ENCODE data around the gene ATRN. TPM values are rescaled to one million over a fixed set of nuclear protein-coding genes. Genes with fewer than 3 reads are reported as not detected.
"Not testable (repeated sequence)": the region's sequence is repeated elsewhere in the genome, so short reads cannot be mapped to it uniquely, and the experiment has no call there.

The ATRN gene
- total RNA-seq, 1 donor from 2014 or later = 63.8 TPM

DNA sequence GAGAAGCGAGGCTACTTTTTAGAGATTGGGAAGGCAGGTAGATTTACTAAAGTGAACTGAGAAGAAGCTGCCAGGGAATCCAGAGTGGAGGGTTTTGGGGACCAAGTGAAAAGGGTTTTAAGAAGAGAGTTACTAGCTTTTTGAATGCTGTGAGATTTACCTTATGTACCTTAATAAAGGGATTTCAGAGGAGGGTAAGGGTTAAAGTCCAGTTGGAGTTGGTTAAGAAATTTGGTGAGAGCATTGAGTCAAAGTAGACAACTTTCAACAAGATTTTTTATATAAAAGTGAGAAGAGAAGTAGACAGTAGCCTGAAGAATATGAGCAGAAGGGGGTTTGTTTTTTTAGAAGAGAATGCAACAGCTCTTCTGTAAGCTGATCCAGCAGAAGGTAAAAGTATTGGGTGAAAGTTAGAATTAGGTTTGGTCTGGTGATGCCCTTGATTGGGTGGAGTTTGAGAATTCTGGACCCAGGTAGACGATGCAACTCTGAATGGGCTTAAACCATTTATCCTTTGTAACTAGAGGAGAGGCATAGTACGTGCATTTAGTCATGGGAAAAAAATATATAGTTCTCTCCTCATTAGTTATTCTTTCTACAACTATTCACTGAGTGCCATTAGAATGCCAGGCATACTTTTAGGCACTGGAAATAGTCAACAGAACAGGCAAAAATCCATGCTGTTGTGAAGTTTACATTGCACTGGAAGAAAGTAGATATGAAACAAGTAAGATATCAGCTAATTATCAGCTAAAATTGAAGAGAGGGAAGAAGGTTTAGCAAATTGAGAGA lies 44.8 kb downstream of the ATRN start:
- no peak for DNase-seq

DNA sequence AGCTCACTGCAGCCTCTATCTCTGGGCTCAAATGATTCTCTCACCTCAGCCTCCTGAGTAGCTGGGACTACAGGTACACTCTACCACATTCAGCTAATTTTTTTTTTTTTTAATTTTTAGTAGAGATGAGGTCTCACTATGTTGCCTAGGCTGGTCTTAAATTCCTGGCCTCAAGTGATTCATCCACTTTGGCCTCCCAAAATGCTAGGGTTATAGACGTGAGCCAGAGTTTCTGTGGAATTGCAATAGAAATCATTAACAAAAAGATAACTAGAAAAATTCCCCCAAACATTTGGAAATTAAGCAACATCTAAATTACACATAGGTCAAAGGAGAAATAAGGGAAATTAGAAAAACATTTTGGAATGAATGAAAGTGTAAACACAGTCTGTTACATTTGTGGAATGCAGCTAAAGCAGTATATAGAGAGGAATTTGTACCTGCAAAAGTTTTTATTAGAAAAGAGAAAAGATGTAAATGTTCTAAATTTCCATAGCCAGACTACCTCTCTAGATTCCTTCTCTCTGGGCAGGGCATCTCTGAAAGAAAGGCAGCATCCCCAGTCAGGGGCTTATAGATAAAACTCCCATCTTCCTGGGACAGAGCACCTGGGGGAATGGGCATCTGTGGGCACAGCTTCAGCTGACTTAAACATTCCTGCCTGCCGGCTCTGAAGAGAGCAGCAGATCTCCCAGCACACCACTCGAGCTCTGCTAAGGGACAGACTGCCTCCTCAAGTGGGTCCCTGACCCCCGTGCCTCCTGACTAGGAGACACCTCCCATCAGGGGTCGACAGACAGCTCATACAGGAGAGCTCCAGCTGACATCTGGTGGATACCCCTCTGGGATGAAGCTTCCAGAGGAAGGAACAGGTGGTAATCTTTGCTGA lies 51.3 kb downstream of the ATRN start:
- DNase-seq = no peak

DNA sequence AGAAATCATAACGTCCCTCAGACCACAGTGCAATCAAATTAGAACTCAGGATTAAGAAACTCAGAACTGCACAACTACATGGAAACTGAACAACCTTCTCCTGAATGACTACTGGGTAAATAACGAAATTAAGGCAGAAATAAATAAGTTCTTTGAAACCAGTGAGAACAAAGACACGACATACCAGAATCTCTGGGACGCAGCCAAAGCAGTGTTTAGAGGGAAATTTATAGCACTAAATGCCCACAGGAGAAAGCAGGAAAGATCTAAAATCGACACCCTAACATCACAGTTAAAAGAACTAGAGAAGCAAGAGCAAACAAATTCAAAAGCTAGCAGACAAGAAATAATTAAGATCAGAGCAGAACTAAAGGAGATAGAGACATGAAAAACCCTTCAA lies 53.9 kb downstream of the ATRN start:
- not testable (repeated sequence) for DNase-seq

- DNase-seq = no peak
Measured at GRCh38 chr20:3532089-3532615, 61.3 kb downstream of the ATRN start.

DNA sequence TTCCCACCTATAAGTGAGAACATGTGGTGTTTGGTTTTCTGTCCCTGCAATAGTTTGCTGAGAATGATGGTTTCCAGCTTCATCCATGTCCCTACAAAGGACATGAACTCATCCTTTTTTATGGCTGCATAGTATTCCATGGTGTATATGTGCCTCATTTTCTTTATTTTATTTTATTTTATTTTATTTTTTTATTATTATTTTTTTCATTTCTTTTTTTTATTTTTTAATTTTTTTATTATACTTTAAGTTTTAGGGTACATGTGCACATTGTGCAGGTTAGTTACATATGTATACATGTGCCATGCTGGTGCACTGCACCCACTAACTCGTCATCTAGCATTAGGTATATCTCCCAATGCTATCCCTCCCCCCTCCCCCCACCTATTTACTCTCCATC lies 66.9 kb downstream of the ATRN start:
- not testable (repeated sequence) for DNase-seq

DNA sequence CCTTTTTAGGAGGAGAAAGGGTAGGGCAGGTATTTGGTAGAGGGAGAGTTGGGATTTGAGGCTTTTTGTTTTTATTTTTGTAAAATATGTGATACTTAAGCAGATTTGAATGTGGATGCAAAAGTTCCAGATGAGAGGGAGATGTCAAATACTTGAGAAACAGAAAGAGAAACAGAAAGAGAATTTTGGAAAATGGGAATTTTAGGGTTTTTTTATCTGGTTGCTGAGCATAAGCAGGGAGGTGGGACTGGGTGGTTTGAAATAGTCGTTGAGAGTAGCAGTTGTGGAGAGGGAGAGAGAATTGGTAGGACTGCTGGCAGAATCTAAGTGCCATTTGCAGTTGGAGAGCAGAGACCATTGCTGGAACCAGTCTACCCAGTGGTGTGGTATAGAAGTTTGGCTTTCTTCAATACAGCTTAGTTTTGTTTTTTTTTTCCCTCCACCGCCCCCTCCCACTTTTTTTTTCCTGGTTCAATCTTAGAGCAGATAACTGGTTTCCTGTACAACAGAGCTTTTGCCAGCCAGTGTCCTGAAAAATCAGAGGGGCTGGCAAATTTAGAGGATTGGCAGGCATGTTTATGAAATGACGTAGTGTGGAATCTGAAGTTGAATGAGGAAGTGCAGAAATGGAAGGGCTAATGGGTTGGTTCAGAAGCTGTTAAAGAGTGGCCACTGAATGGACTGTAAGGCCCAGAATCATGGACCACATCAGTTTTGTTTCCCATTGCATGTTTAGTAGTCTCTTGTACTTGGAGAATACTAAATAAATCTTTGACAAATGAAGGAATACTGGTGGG lies 68.7 kb downstream of the ATRN start:
- DNase-seq = no peak

GRCh38 chr20:3541887-3542721 lies 71.3 kb downstream of the ATRN start:
- DNase-seq = no peak

- DNase-seq = no peak
Measured at GRCh38 chr20:3543901-3544507, 73.2 kb downstream of the ATRN start.

DNA sequence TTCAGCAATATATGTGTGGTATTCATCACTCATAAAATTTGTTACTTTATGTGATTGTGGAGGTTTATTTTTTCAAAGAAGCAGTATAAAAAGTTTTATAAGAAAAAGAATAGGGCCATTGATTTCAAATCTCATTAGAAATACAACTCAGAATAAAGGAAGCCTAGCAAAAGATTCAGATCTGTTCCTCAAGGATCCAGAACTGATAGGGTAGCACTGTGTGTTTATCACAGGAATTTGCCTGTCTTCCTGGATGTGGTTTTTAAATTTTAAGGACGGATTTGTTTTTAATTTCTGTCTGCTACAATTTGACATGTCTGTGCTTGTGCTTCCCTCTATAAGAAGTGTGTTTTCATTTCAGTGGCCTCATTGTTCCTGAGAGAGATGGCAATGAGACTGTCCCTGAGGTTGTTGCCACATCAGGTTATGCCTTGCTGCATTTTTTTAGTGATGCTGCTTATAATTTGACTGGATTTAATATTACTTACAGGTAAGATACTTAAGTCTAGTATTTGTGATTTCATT lies 74.6 kb downstream of the ATRN start:
- no peak for DNase-seq

DNA sequence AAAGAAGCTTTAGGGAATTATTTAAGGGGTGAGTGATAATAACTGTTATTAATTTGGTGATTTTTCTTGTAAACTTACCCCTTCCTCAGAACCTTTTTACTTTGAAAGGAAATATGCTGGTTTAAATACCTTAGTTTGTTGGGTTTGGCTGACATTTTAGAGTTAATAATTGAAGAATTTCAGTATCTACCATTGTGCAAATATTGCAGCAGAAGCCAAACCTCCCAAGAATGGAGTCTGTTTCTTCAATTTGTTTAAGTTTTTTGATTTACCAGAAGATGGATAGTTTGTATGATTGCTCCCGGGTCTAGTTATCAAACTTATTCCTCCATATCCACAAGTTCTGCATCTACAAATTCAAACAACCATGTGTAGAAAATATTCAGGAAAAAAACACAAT lies 77.1 kb downstream of the ATRN start:
- no peak for DNase-seq

GRCh38 chr20:3550837-3551236 lies 80.0 kb downstream of the ATRN start:
- DNase-seq = no peak

DNA sequence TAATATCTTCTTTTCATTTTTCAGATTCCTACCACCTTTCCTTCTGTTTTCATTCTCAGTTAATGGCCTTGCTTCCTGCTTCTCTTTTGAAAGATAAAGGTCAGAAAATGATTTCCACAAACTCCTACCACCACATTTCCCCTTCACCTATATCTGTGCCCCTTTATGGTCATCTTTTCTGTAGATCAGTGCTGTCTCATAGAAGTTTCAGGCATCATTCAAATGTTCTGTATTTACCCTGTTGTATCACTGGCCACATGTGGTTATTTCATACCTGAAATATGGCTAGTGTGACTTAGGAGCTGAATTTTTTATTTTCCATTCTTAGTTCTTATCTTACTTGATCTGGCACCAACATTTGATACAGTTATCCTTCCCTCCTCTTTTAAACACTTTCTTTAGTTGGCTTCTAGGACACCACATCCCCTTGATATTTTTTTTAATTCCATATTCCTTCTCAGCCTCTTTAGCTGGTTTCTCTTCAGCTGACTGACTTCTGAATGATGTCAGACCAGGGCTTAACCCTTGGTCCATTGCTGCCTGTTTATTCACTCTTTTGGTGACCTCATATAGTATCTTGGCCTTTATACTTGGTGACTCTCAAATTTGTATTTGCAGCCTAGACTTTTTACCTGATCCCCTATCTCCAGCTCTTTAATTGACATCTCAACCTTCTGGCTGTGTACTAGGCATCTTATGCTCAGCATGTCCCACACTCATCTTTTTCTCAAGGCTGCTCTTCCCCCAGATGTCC lies 81.0 kb downstream of the ATRN start:
- DNase-seq = no peak

- no peak for DNase-seq
Measured at GRCh38 chr20:3553663-3554062, 82.8 kb downstream of the ATRN start.

GRCh38 chr20:3557237-3557785 lies 86.5 kb downstream of the ATRN start:
- no peak for DNase-seq

DNA sequence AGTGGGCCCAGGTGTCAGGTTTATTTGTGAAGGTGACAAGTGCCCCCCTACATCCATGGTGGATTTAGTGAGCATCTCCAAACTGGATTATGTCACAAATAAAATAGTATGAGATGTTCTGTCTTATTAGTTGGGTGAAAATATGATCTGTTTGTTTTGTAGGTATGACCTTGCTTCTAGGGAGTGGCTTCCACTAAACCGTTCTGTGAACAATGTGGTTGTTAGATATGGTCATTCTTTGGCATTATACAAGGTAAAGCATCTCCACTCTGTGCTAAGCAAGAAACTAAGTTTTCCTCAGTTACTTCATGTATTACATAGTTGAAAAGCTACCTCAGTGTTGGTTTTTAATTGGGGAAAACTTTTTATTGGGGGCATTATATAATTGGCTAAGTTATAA lies 88.4 kb downstream of the ATRN start:
- no peak for DNase-seq

DNA sequence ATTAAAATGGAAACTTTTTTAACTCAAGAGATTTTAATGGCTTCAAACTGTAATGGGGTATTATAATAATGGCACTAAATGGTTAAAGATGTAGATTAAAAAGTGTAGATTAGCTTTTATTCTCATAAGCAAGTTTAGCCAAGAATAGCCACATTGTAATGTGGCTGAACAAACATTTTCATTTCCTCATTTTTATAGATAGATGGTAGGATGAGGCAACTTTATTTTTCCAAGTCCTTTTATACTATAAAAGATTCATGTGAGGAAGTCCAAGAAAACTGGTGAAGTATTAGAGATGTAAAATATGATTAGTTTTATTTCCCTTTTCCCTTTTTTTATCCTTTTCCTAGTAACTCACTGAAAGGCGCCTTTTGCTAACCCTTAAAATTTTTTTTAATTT lies 88.8 kb downstream of the ATRN start:
- no peak for DNase-seq

- no peak for DNase-seq
Measured at GRCh38 chr20:3560162-3560561, 89.3 kb downstream of the ATRN start.

GRCh38 chr20:3560578-3560977 lies 89.8 kb downstream of the ATRN start:
- no peak for DNase-seq

- no peak for DNase-seq
Measured at GRCh38 chr20:3563133-3563532, 92.3 kb downstream of the ATRN start.

All from occipital lobe (tissue), 2 donors.